Tibial nerve (tissue), 4 donors: Measurements from ENCODE around the gene EIF3L. TPM values are rescaled to one million over a fixed set of nuclear protein-coding genes. Genes with fewer than 3 reads are reported as not detected.
"Not testable (repeated sequence)": the region's sequence is repeated elsewhere in the genome, so short reads cannot be mapped to it uniquely, and the experiment has no call there.

Experiments used
- DNase-seq, 2 donors: peaks; one replicate each; pipeline ENCODE4 v3.0.0-alpha.2; 2019; ENCODE audit warnings: low spot score in 2 of 2
- H3K27ac ChIP-seq, 4 donors: fragments of 200-600 bp; sonication (generic) in 3 of 4; one replicate each; pipeline ENCODE4 v1.5.1; 2017 to 2019; ENCODE audit warnings: mild to moderate bottlenecking in 1 of 4
- H3K27me3 ChIP-seq, 2 donors: fragments of 200-600 bp; sonication (generic) in 1 of 2; one replicate each; pipeline versions ENCODE4 v1.5.1 to v1.6.0; 2017 to 2019
- H3K36me3 ChIP-seq, 3 donors: fragments of 200-600 bp; sonication (generic); one replicate each; pipeline ENCODE4 v1.5.1; 2018 to 2019
- H3K4me1 ChIP-seq, 4 donors: fragments of 200-600 bp; sonication (generic) in 3 of 4; one replicate each; pipeline ENCODE4 v1.5.1; 2017 to 2019
- H3K4me3 ChIP-seq, 4 donors: fragments of 200-600 bp; sonication (generic) in 3 of 4; one replicate each; pipeline ENCODE4 v1.5.1; 2017 to 2019; ENCODE audit warnings: mild to moderate bottlenecking in 1 of 4, moderate library complexity in 1 of 4
- H3K9me3 ChIP-seq, 4 donors: fragments of 200-600 bp; sonication (generic) in 3 of 4; one replicate each; pipeline ENCODE4 v1.5.1; 2017 to 2019
- EP300 ChIP-seq, 2 donors: sonication (generic); formaldehyde crosslinking; IDR thresholded peaks; one replicate each; pipeline ENCODE4 v1.6.1; 2017; ENCODE audit warnings: antibody characterized with exemption in 2 of 2, mild to moderate bottlenecking in 1 of 2
- POLR2A ChIP-seq, 2 donors: fragments of 450-650 bp; IDR thresholded peaks; one replicate each; pipeline ENCODE4 v1.6.1; 2017; ENCODE audit warnings: antibody characterized with exemption in 2 of 2, mild to moderate bottlenecking in 2 of 2, moderate library complexity in 2 of 2
- WGBS, 2 donors: methylation state at CpG; one replicate each; pipeline ENCODE4 v1.1.5; 2018; 5-methylcytosine and 5-hydroxymethylcytosine counted together
- total RNA-seq, 4 donors: library from RNA; depleted of rRNA; stranded (reverse); fragments of >200 nt; gene quantifications; one replicate each; pipeline ENCODE4 v1.1.0, GENCODE V29; 2016
- TF ChIP-seq, protein P1 (sequence below), 5 experiments: fragments of 200-600 bp in 3 of 5; fragments of 450-650 bp in 2 of 5; sonication (generic) in 3 of 5; IDR thresholded peaks; one replicate each; pipeline ENCODE4 v1.5.1; 2016 to 2019; ENCODE audit warnings: antibody characterized with exemption in 5 of 5, mild to moderate bottlenecking in 3 of 5, moderate library complexity in 2 of 5

Gene EIF3L
- total RNA-seq, result 100 to 1,000 TPM; 271 to 291 (median 274) TPM

DNA sequence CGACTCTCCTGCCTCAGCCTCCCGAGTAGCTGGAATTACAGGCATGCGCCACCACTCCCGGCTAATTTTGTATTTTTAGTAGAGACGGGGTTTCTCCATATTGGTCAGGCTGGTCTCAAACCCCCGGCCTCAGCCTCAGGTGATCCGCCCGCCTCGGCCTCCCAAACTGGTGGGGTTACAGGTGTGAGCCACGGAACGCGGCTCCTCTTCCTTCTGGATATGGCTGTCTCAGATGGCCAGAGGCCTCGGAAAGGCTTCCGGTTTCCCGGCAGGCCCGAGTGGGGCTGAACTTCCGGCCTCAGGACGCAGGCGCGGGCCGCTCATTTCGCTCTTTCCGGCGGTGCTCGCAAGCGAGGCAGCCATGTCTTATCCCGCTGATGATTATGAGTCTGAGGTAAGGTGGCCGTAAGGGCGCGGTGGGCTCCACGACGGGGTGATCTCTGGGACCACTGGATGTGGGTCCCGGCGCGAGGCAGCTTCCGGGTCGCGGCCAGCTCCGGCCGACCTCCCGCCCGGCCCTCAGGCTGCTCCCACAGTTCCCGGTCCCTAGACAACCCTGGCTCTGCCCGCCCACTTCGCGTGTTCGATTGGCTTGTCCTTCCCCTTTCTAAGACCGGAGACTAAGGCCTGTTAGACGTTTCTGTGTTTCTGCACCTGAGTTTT is at the start of gene EIF3L:
TSS of gene EIF3L (plus strand) at position 331 of the 663 bp plus-strand sequence. CDS start at position 362, 31 bp downstream.
- Histone ChIP-seq H3K4me1 (peaks cover 0 to 33% (median 14%) of the 10 kb centered on the region in 4 donors), H3K36me3 (peaks cover 0 to 29% (median 0%) of the 10 kb centered on the region in 3 donors), H3K4me3 (peak within 1 kb of the TSS; percentile 64 to 97 (median 70)), H3K27ac (peak within 1 kb of the TSS; percentile 49 to 92 (median 91)), H3K9me3 (no peaks in the 10 kb centered on the region), H3K27me3 (no peaks in the 10 kb centered on the region)
- 0 to 2% methylated on average over 42 to 46 of the region's 49 CpGs for WGBS, 2 donors
- TF ChIP-seq, protein P1, sequence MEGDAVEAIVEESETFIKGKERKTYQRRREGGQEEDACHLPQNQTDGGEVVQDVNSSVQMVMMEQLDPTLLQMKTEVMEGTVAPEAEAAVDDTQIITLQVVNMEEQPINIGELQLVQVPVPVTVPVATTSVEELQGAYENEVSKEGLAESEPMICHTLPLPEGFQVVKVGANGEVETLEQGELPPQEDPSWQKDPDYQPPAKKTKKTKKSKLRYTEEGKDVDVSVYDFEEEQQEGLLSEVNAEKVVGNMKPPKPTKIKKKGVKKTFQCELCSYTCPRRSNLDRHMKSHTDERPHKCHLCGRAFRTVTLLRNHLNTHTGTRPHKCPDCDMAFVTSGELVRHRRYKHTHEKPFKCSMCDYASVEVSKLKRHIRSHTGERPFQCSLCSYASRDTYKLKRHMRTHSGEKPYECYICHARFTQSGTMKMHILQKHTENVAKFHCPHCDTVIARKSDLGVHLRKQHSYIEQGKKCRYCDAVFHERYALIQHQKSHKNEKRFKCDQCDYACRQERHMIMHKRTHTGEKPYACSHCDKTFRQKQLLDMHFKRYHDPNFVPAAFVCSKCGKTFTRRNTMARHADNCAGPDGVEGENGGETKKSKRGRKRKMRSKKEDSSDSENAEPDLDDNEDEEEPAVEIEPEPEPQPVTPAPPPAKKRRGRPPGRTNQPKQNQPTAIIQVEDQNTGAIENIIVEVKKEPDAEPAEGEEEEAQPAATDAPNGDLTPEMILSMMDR (IDR thresholded peaks at IDR 0.05), result peak in 2 of 5 experiments; percentile 27 to 39
- TF ChIP-seq EP300 (IDR thresholded peaks at IDR 0.05) (peak; percentile 91 to 96), POLR2A (IDR thresholded peaks at IDR 0.05) (peak; percentile 69 to 87)
- DNase-seq, result peak; percentile 69 to 77

DNA sequence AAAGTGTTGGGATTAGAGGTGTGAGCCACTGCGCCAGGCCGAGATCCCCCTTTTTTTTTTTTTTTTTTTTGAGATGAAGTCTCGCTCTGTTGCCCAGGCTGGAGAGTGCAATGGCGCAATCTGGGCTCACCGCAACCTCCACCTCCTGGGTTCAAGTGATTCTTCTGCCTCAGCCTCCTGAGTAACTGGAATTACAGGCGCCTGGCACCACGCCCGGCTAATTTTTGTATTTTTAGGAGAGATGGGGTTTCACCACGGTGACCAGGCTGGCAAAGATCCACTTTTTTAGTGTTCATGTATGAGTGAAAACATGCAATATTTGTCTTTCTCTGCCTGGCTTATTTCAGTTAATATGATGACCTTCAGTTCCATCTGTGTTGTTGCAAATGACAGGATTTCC is 49.2 kb upstream of the EIF3L start:
- H3K27ac ChIP-seq, H3K4me3 ChIP-seq, H3K36me3 ChIP-seq, H3K9me3 ChIP-seq, H3K27me3 ChIP-seq, DNase-seq: not testable (repeated sequence)
- H3K4me1 ChIP-seq, result peaks cover 0 to 28% (median 22%) of the 10 kb centered on the region in 4 donors
- 77 to 80% methylated on average over 9 of the region's 9 CpGs for WGBS, 2 donors

DNA sequence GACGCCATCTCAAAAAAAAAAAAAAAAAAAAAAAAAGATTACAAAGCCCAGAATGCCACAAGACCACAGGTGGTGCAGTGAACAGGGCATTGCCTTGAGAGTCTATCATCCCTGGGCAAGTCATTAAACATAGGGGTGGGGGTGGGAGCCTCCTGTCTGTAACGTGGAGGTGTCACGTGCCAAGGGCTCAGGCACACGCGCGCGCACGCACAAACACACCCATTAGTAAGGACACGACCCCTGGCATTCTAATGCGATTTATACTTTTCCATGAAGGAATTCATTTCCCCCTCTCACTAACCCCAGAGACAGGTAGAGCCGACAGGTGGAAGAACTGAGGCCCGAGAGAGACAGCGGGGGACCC is 47.3 kb upstream of the EIF3L start:
- no peaks in the 10 kb centered on the region for H3K36me3 ChIP-seq
- H3K4me1 ChIP-seq, result peaks cover 0 to 43% (median 30%) of the 10 kb centered on the region in 4 donors
- H3K4me3 ChIP-seq, result peak overlapping the region; percentile 47 to 89 (median 60)
- H3K9me3 ChIP-seq, result no peaks in the 10 kb centered on the region
- no peak for TF ChIP-seq EP300 (IDR thresholded peaks at IDR 0.05)
- TF ChIP-seq POLR2A (IDR thresholded peaks at IDR 0.05), result no peak
- TF ChIP-seq, protein P1 (IDR thresholded peaks at IDR 0.05), result no peak
- DNase-seq, result no peak
- 7% methylated on average over 13 of the region's 13 CpGs for WGBS, 2 donors
- H3K27ac ChIP-seq, result peak overlapping the region in 1 of 4 donors; percentile 71
- no peaks in the 10 kb centered on the region for H3K27me3 ChIP-seq

DNA sequence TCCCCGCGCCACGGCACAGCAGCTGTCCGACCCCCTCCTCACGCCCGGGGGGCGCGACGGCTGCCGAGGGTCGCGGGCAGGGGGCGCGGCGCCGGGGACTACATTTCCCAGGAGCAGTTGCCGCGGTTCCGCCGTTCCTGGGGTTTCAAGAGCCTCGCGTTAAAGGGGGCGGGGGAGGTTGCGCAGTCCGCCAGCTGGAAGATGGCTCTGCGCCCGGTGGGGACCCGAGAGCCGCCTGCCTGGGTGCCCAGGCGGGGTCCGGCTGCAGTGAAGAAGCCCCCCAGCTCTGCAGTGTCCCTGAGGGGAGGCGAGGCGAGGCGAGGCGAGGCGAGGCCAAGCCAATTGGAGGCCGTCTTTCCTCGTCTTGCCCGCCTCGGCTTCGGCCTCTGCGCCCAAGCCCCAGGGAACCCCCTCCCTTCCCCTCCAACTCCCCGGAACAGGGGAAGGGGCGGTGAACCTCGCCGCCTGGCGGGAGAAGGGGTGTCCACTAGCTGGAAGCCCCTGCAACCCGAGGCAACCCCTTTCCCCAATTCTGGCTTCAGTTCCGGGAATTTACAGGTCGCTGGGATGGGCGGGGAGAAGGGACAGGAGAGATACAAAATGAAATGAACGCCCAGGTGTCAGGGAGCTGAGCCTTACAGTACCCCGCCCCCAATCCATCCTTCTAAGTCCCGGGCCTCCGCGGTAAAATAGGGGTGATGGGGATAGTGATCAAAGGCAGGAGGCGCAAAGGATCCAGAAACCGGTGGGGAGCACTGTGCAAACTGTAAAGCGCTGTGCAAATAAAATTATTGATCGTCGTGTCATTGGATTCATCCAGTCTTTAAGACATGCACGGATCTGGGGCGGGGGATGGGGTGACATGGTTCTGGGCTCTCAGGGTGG is 46.7 kb upstream of the EIF3L start:
- Histone ChIP-seq H3K27me3 (no peaks in the 10 kb centered on the region), H3K9me3 (no peaks in the 10 kb centered on the region), H3K4me3 (peak overlapping the region; percentile 47 to 89 (median 60)), H3K4me1 (peaks cover 0 to 49% (median 31%) of the 10 kb centered on the region in 4 donors), H3K36me3 (no peaks in the 10 kb centered on the region), H3K27ac (peak overlapping the region in 3 of 4 donors; percentile 17 to 71 (median 51))
- TF ChIP-seq, protein P1 (IDR thresholded peaks at IDR 0.05), result no peak
- TF ChIP-seq EP300 (IDR thresholded peaks at IDR 0.05) (peak in 1 of 2 donors; percentile 48), POLR2A (IDR thresholded peaks at IDR 0.05) (peak; percentile 28)
- WGBS, 2 donors, result 2% methylated on average over 29 to 40 of the region's 63 CpGs
- peak in 1 of 2 donors; percentile 41 for DNase-seq

DNA sequence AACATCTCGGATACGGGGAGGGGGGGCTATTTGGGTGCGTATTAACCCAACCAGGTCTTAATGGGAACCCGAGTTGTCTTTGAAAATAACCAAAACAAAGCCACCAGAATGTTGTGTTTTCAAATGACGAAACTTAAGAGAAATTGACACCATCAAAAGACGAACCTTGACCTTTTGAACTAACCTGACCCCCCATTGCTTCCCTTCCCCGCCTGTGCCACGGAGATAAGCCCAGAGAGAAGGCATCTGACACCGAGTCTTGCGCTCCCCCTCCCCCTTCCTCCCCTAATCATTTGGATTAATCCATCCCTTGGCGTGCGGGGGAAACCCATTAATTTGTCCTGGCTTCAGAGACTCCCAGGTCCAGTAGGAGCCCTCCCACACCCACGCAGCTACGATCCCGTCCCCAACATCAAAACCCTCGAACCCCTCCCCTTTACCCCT is 46.0 kb upstream of the EIF3L start:
- no peaks in the 10 kb centered on the region for H3K27me3 ChIP-seq
- peak overlapping the region in 2 of 4 donors; percentile 51 to 90 for H3K27ac ChIP-seq
- H3K4me1 ChIP-seq, result peaks cover 0 to 52% (median 32%) of the 10 kb centered on the region in 4 donors
- no peaks in the 10 kb centered on the region for H3K9me3 ChIP-seq
- no peak for DNase-seq
- peak overlapping the region in 3 of 4 donors; percentile 48 to 89 (median 73) for H3K4me3 ChIP-seq
- no peaks in the 10 kb centered on the region for H3K36me3 ChIP-seq
- 22 to 29% methylated on average over 16 of the region's 16 CpGs for WGBS, 2 donors
- TF ChIP-seq, protein P1 (IDR thresholded peaks at IDR 0.05), result no peak
